Ishikawa (cell line): Measurements from ENCODE around the gene TRIL.

Experiments used
- CEBPB ChIP-seq: IDR thresholded peaks from 2 replicates; pipeline ENCODE4 v1.6.1; 2012
- CREB1 ChIP-seq: IDR thresholded peaks from 2 replicates; pipeline ENCODE4 v1.6.1; 2012; ENCODE audit warnings: low read depth
- EP300 ChIP-seq: IDR thresholded peaks from 2 replicates; pipeline ENCODE4 v1.6.1; 2012; ENCODE audit warnings: borderline replicate concordance
- FOXM1 ChIP-seq: IDR thresholded peaks from 2 replicates; pipeline ENCODE4 v1.6.1; 2012; ENCODE audit warnings: low read depth, borderline replicate concordance
- MAX ChIP-seq: IDR thresholded peaks from 2 replicates; pipeline ENCODE4 v1.6.1; 2012
- NFIC ChIP-seq: IDR thresholded peaks from 2 replicates; pipeline ENCODE4 v1.6.1; 2012
- RAD21 ChIP-seq: IDR thresholded peaks from 2 replicates; pipeline ENCODE4 v1.6.1; 2012; ENCODE audit warnings: low read depth
- REST ChIP-seq: IDR thresholded peaks from 2 replicates; pipeline ENCODE4 v1.6.1; 2012; ENCODE audit warnings: low read depth, mild to moderate bottlenecking
- TAF1 ChIP-seq: IDR thresholded peaks from 2 replicates; pipeline ENCODE4 v1.6.1; 2012; ENCODE audit warnings: low read depth, mild to moderate bottlenecking
- YY1 ChIP-seq: IDR thresholded peaks from 2 replicates; pipeline ENCODE4 v1.6.1; 2012; ENCODE audit warnings: low read depth
- ZBTB7A ChIP-seq: IDR thresholded peaks from 2 replicates; pipeline ENCODE4 v1.6.1; 2012; ENCODE audit warnings: low read depth
- TF ChIP-seq, protein P1 (sequence below): IDR thresholded peaks from 2 replicates; pipeline ENCODE4 v1.6.1; 2012

GRCh38 chr7:28953633-28954032 is 4.5 kb downstream of the TRIL start:
- TF ChIP-seq CEBPB (no peak), TAF1 (no peak), FOXM1 (no peak), YY1 (no peak), REST (no peak), MAX (no peak), EP300 (no peak), ZBTB7A (no peak), RAD21 (no peak), CREB1 (no peak), NFIC (no peak)
- TF ChIP-seq, protein P1, sequence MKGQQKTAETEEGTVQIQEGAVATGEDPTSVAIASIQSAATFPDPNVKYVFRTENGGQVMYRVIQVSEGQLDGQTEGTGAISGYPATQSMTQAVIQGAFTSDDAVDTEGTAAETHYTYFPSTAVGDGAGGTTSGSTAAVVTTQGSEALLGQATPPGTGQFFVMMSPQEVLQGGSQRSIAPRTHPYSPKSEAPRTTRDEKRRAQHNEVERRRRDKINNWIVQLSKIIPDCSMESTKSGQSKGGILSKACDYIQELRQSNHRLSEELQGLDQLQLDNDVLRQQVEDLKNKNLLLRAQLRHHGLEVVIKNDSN, result no peak
